Stimulated activated CD8-positive, alpha-beta memory T cell treated with anti-CD3 and anti-CD28 coated beads, Interleukin-15, amount 100 ng/mL, for 24 hours (primary cell): ENCODE results near the gene DNAH2.

Source experiments
- DNase-seq: peaks from one replicate; pipeline ENCODE4 v3.0.0-alpha.2; 2020; ENCODE audit warnings: low read depth

Gene DNAH2

DNA sequence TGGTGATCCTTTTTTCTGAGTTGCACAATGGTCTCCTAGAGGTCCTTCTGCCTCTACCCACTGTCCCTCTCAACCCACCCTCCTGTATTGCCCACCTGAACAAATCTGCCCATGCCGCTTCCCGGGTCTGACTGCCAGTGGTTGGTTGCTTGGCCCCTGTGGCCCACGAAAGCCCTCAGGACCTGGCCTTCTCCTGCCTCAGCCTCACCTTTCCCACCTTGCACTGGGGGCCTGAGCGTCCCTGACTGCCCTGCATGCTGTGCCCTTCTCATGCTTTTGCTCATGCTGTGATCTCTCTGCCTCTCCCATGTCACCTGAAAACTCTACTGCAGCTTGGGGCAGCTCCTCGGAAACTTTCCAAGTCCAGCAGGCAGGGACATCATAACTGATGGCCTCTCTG is 102.7 kb downstream of the DNAH2 start:
- no peak for DNase-seq

DNA sequence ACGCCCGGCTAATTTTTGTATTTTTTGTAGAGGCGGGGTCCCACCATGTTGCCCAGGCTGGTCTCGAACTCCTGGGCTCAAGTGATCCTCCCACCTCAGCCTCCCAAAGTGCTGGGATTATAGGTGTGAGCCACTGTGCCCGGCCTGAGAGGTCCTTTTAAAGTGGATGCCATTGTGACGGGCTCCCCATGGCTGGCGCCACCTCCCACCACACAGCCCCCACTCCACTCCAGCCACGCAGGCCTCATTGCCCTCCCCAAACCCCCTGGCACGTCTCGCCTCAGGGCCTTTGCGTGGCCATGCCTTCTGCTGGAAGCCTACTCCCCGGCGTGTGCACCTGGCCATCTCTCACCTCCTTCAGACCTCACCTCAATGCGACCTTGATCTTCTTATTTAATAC is 104.6 kb downstream of the DNAH2 start:
- no peak for DNase-seq

DNA sequence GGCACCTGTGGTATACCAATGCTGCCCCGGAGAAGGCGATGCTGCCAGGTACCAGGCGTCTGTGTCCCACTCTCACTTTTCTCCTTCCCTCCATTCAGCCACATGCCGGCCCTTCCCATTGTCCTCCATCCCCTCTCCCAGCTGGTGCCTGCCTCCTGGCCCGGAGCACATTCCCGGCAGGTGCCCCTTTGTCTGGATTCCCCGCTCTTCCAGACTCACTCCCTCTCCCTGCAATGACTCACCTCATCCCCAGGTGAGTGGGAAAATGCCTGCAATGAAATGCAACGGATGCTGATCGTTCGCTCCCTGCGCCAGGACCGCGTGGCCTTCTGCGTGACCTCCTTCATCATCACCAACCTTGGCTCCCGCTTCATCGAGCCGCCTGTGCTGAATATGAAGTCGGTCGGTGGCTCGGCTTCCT is 106.0 kb downstream of the DNAH2 start:
- no peak for DNase-seq

DNA sequence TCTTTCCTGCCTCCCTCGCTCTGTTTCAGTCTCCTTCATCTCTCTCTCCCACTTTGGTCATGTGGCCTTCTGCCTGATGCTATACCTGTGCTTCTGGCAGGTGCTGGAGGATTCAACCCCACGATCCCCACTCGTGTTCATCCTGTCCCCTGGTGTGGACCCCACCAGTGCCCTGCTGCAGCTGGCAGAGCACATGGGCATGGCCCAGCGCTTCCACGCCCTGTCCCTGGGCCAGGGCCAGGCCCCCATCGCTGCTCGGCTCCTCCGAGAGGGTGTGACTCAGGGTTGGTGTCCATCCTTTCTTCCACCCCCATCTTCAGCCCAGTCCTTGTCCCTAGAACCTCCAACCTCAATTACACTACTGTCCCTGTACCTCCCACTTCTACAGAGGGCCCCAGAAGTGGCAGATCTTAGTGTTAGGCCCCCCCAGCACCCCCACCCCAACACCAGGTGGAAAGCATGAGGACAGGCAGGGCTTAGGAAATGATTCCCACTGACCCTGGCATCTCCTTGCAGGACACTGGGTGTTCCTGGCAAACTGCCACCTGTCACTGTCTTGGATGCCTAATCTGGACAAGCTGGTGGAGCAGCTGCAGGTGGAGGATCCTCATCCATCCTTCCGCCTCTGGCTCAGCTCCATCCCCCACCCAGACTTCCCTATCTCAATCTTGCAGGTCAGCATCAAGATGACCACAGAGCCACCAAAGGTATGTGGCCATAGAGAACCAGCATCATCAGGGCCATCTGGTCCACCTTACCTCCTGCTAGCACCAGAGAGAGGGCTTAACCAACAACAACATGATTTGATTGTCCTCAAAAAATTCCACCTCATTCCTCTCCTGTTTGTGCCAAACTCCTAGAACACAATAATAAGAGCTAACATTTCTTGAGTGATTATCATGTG is 106.7 kb downstream of the DNAH2 start:
- DNase-seq: no peak

DNA sequence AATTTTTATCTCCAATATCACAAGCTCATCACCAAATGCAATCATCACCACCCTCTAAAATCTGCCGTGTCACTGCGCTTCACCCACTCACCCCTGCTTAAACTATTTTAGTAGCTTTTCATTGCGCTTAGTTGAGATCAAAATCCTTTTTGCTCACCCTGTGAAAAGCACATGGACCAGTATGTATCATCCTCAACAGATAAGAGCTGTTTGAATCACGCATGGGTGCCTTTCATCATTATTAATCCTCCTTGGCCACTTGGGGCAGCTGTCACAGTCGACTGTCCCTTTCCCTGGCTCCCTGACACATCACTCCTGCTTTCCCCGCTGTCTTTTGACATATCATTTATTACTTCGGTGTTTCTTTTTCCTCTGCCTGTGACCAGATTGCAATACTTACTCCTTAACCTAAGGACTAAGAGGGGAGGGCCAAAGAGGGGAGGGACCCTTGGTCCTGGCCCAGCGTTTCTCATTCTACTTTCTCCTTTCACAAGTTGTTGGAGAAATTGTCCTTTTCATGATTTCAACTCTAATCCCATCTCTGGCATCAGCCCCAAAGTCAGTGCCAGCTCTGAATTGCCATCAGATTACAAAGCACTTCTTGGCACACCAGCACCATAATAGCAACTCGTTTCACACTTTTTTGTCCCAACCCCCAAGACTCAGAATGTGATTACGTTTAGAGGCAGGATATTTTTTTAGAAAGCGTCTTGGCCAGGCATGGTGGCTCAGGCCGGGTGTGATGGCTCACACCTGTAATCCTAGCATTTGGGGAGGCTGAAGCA is 107.9 kb downstream of the DNAH2 start:
- DNase-seq: no peak

DNA sequence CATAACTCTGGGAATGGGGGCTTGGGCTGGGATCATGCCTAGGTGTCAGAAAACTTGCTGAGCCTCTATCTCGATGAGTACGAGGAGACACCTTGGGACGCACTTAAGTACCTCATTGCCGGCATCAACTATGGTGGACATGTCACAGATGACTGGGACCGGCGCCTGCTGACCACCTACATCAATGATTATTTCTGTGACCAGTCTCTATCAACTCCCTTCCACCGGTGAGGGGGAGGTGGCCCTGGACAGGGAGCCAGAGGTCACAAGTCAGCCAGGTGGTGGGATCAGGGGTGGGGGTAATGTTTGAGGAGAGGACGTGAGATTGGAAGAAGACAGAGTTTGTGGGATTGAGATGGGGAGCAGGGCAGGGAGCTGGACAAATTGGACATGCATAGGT is 113.1 kb downstream of the DNAH2 start:
- DNase-seq: no peak

DNA sequence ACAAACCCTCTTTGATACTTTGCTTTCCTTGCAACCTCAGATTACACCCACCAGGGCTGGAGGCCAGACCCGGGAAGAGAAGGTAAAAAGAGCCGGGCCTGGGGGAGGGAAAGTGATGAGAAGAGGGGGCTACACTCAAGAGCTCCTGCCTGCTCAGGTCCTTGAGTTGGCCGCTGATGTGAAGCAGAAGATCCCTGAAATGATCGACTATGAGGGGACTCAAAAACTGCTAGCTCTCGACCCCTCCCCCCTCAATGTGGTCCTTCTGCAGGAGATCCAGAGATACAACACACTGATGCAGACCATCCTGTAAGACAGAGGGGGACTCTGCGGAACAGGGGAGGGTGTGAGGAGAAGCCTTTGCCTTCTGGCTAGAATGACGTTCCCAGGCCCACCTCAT is 113.7 kb downstream of the DNAH2 start:
- DNase-seq: no peak

DNA sequence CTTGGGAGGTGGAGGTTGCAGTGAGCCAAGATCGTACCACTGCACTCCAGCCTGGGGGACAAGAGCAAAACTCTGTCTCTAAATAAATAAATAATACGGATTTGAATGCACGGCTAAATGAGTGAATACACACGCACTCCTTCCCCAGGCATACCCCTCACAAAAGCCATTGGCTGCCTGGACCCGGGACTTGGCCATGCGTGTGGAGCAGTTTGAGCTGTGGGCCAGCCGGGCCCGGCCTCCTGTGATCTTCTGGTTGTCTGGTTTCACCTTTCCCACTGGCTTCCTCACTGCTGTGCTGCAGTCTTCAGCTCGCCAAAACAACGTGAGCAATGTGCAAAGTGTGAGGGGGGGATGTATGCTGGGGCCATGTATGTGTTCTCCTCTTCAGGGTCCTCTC is 114.9 kb downstream of the DNAH2 start:
- DNase-seq: no peak

DNA sequence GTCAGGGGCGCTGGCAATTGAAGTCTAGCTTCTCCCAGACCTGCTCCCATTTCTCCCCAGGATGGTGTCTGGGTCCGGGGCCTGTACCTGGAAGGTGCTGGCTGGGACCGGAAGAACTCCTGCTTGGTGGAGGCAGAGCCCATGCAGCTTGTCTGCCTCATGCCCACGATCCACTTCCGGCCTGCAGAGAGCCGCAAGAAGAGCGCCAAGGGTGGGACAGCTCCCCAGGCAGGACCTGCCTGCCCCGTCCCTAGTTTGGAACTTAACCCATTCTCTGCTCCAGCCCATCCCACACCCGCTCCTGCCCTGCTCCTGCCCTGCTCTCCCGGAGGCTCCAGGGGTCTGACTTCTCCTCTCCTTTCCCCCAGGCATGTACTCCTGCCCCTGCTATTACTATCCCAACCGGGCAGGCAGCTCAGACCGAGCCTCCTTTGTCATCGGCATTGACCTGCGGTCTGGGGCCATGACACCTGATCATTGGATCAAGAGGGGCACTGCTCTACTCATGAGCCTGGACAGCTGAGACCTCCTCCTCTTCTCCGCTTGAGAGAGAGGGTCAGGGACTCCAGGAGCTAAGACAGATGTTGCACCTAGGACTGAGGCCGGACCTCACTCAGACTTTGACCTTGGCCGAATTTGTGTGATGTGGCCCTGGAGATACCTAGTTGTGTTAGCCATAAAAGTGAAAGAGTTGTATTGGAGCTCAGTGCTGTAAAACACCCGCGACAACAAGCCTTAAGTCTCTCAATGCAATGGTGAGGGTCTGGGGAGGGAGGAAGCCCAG is 115.7 kb downstream of the DNAH2 start:
- no peak for DNase-seq

DNA sequence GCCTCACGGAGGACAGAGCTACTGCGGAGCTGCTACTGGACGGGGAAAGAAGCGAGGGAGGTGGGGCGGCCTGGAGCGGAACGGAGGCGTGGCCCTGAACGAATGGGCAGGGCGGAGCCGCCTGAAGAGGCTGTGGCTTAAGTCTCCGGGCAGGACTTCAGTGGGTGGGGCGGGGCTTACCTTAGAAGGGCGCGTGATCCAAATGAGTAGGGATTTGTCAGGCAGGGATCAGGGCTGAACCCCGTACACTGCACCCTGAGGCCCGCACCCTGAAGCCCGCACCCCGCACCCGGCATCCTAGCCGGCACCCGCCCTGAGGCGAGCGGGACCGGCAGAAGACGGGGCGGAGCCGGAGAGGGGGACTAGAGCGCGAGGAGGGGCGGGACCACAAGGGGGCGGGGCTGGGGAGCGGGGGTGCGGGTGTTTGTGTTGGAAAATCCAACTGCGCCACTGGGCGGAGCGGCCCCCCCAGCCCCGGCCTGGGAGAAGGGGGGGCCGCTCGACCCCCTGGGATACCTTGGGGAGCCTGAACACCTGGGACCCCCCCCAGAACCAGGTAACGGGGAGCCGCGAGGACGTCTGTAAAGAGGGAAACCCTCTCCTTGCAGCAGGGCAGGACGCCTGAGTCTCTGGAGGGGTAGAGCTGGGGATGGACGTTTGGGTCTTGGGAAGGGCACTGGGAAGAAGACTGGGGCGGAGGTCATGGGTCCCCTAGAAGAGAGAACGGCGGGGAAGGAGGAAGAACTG is 116.4 kb downstream of the DNAH2 start, which contains the start of gene KDM6B:
Gene KDM6B (plus strand): TSS at position 423 of the 747 bp plus-strand sequence. CDS start 11,338 bp downstream, outside the sequence.
- DNase-seq: peak; percentile 58

DNA sequence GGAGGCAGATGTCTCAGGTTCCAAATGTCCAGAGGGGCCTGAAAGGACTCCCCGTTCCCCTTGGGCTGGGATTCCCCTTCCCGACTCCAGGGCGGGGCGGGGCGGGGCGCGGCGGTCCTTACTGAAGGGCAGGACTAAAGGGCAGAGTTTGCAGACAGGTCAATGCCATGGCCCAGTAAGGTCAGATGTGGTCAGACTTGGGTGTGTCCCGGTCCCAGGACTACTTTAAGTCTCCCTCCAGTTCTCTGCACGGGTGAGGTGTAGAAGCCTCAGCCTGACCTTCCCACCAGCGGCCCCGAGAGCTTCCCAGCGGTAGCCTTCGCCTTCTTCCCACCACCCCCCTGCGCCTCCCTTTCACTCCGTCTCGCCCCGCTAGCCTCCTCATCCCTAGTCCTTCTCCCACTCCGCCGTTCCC is 117.0 kb downstream of the DNAH2 start:
- no peak for DNase-seq

DNA sequence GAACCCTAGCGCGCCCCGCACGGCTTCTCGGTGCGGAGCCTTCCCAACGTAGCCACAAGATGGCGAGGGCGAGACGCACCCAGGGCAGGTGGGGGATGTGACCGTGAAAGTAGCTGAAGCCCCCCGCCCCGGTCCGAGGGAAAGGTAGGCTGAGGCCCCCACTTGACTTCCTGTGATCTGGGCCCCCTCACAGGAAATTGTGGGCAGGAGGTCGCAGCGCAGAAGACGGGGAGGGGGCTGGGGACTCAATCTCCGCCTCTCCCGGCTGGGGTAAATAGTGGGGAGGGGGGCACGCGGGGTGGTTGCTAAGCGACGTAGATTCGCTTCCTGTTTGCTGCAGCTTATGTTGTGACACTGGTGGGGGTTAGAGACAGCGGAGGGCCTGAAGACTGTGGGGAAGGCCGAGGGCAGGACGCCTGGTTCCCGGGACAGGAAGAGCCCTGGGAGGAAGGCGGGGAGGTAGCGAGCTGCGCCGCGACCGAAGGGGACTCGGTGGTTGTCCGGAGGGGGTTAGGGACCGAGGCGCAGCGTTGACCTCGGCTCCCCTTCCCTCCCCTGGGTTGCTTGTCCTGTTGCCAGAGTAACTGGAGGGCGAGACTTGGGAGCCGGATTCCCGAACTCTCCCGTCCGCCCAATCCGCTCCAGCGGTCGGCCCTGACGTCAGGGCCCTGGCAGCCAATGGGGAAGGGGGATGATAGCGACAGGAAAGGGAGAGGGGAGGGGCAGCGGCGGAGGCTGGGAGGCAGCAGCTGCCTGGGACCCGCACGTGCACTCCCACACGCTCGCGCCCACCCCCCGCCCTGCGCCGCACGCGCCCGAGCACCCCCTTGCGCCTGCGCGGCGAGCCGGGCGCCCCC is 117.6 kb downstream of the DNAH2 start:
- peak; percentile 56 for DNase-seq

DNA sequence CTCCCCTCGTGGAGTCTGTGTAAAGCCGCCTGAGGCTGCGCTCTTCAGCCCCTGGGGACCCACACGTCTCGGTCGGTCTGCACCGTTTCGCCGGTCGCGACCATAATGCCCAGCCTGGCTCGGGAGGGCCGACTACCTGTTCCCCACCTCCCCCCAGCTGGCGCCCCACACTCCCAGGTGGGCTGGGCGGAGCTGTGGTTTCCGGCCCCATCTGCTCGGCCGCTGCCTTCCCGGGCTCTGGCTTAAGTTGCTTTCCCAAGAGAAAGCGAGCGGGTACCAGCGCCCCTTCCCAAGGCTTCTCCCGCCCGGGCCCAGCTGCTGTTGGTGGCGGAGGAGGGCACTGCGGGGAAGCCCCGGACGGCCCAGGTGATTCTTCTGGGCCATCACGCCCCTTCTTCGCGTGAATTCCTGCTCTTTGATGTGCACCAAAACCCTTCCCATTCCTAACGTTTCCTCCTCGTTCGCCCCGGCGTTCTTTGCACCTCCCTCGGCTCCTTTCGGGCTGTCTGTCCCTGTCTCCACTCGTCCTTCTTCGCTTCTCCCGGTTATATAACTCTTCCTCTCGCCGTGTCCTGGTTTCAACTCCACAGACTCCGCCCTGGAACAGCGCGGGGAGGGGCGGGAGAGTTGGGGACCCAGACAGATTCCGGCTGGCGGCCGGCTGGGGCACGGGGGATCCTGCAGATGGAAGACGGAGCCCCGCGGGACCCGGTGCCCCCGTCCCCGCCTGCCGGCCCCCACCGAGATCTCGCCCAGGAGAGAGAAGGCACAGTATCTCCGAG is 118.5 kb downstream of the DNAH2 start:
- DNase-seq: no peak

DNA sequence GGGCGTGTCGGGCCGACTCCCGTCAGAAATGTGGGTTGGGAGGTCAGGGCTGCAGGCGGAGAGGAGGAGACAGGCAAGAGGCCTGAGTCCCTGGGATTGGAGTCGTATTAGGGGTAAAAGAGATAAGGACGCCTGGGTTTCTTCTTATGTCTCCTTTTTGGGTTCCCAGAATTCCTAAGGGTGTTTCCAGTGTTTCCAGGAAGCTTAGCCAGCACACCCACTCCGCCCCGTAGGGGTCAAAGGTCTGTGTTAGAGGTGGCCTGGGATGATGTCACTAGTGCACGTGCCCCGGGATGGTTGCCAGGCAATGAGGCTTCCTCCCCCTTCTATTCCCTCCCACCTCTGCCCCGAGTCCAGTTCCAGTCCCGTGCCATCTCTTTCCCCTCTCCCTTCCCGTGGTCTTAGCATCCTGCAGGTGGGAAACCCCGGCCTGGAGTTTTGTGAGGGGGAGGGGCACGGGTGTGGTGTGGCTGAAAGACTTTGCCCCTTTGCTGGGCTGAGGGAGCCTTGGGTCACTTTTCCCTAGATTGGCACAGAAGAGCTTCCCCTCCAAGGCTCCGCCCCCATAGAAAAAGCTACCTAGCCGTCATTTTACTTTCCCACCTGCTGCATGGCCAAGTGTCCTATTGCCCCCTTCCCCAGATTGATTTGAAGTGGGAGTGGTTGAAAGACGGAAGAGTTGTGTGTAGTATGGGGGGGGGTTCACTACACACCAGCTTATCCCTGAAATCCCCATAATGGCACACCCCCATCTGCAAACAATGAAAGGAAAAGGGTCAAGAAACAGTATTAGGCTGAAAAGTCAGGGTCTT is 119.3 kb downstream of the DNAH2 start:
- DNase-seq: peak; percentile 21

DNA sequence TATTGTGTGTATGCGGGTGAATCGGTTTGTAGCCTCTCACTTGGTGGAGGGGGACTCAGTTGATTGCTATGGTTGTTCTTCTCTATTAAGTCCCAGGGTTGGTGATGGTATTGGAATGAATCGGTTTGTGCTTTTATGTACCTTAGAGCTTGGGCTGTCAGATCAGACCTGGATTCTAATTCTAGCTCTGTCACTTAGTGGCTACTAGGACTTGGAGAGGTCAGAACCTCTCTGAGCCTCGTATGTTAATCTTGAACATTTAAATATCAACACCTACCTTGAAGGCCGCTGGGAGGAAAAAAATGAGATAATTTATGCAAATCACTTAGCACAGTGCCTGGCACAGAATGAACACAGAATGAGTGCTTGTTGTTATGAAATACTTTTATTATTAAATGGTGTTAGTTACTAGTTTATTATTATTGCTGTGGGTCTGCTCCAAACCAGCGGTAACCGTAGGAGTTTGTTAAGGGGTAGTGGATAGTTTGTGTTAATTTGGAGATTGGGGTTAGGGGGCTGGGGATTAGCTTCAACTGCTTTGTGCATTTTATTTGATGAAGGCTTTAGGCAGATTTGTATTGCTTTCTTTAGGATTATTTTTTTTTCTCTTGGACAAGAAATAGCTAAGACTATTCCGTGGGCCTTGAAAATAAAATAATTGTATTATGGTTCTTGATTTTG is 120.0 kb downstream of the DNAH2 start:
- DNase-seq: no peak

DNA sequence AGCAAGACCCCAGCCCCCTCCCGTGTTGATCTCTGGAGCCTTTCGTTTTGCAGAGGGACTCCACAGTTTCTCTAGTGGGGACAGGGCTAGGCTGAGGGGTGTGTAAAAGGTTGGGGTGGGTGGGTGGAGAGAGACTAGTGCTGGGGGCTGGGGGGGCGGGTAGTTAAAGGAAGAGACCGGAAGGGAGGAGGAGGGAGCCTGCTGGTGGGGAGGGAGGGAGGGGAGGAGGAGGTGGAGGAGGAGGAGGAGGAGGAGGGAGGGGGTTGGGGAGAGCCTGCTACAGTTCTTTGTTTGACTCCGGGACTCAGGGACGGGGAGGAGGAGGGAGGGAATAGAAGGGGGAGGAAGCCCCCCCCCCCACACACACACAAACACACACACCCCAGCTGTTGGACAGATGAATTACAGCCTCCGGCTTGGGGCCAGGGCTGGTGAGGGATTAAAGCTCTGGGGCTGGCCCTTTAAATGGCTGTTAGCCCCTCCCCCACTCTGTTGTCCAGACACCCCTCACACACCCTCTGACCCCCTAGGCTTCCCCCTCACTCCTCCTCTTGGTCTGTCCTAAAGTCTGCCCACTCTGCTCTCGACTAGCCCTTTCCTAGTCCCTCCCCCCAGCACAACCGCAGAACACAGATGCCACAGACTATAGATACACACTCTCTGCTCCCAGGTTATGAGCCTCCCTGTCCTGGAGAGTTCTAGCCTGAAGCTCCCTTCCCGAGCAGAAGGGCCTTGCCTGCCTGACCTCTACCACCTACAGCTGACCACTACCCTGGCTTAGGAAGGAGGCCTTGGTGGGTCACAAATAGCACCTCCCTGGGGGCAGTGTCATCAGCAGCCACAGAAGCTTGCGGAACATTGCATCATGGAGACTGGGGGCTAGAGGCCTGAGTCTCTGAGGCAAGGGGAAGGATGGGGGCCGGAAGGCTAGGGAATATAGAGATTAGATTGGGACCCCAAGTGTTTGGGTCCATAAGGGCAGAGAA is 120.8 kb downstream of the DNAH2 start:
- DNase-seq: no peak
